Measurements from ENCODE around the gene IMMP2L. TPM values are rescaled to one million over a fixed set of nuclear protein-coding genes. Genes with fewer than 3 reads are reported as not detected.

The IMMP2L gene
- total RNA-seq, 2 experiments from 2014 or later = 14.7 to 15.1 TPM

- ChIA-PET CTCF (no interaction called here), POLR2A (no interaction called here)
Measured at GRCh38 chr7:111408724-111409123, 153.6 kb downstream of the IMMP2L start.

- ChIA-PET POLR2A (no interaction called here), CTCF (no interaction called here)
Measured at GRCh38 chr7:111407258-111407657, 155.0 kb downstream of the IMMP2L start.

GRCh38 chr7:111405621-111406020 lies 156.7 kb downstream of the IMMP2L start:
- POLR2A ChIA-PET = no interaction called here
- CTCF ChIA-PET = no interaction called here

GRCh38 chr7:111401516-111401915 lies 160.8 kb downstream of the IMMP2L start:
- POLR2A ChIA-PET = no interaction called here

GRCh38 chr7:111400088-111400487 lies 162.2 kb downstream of the IMMP2L start:
- CTCF ChIA-PET = no interaction called here
- POLR2A ChIA-PET = no interaction called here

More at GRCh38 chr7:111401516-111401915, 160.8 kb downstream of the IMMP2L start:
- CTCF ChIA-PET = no interaction called here

- ChIA-PET CTCF (no interaction called here), POLR2A (no interaction called here)
Measured at GRCh38 chr7:111394891-111395290, 167.4 kb downstream of the IMMP2L start.

- CTCF ChIA-PET = no interaction called here
- POLR2A ChIA-PET = no interaction called here
Measured at GRCh38 chr7:111393011-111393754, 169.1 kb downstream of the IMMP2L start.

- POLR2A ChIA-PET = no interaction called here
- CTCF ChIA-PET = interaction anchor here (0.7 kb wide), 1 partner anchor 378 kb away, joined by 3 read pairs; no protein-coding TSS in a partner anchor
Measured at GRCh38 chr7:111392294-111392693, 170.0 kb downstream of the IMMP2L start.

- ChIA-PET POLR2A (no interaction called here), CTCF (no interaction called here)
Measured at GRCh38 chr7:111390000-111390399, 172.3 kb downstream of the IMMP2L start.

GRCh38 chr7:111388912-111389311 lies 173.4 kb downstream of the IMMP2L start:
- CTCF ChIA-PET = no interaction called here
- POLR2A ChIA-PET = no interaction called here

GRCh38 chr7:111388016-111388415 lies 174.3 kb downstream of the IMMP2L start:
- POLR2A ChIA-PET = no interaction called here
- CTCF ChIA-PET = no interaction called here

- POLR2A ChIA-PET = interaction anchor here (0.5 kb wide), 1 partner anchor 847 kb away, joined by 3 read pairs; no protein-coding TSS in a partner anchor
- CTCF ChIA-PET = no interaction called here
Measured at GRCh38 chr7:111384065-111384891, 178.0 kb downstream of the IMMP2L start.

GRCh38 chr7:111383133-111383532 lies 179.2 kb downstream of the IMMP2L start:
- CTCF ChIA-PET = no interaction called here
- POLR2A ChIA-PET = no interaction called here

GRCh38 chr7:111381590-111381989 lies 180.7 kb downstream of the IMMP2L start:
- CTCF ChIA-PET = no interaction called here

GRCh38 chr7:111380945-111381344 lies 181.3 kb downstream of the IMMP2L start:
- ChIA-PET CTCF (no interaction called here), POLR2A (no interaction called here)

More at GRCh38 chr7:111381590-111381989, 180.7 kb downstream of the IMMP2L start:
- POLR2A ChIA-PET = no interaction called here

- POLR2A ChIA-PET = no interaction called here
- CTCF ChIA-PET = no interaction called here
Measured at GRCh38 chr7:111374027-111374426, 188.3 kb downstream of the IMMP2L start.

- ChIA-PET POLR2A (no interaction called here), CTCF (no interaction called here)
Measured at GRCh38 chr7:111371437-111371836, 190.9 kb downstream of the IMMP2L start.

- ChIA-PET POLR2A (no interaction called here), CTCF (no interaction called here)
Measured at GRCh38 chr7:111370002-111370401, 192.3 kb downstream of the IMMP2L start.

- POLR2A ChIA-PET = no interaction called here
- CTCF ChIA-PET = no interaction called here
Measured at GRCh38 chr7:111368381-111369065, 193.8 kb downstream of the IMMP2L start.

- CTCF ChIA-PET = no interaction called here
- POLR2A ChIA-PET = no interaction called here
Measured at GRCh38 chr7:111364413-111364812, 197.9 kb downstream of the IMMP2L start.

GRCh38 chr7:111363099-111363498 lies 199.2 kb downstream of the IMMP2L start:
- POLR2A ChIA-PET = no interaction called here
- CTCF ChIA-PET = no interaction called here

Measured in activated CD8-positive, alpha-beta memory T cell treated with anti-CD3 and anti-CD28 coated beads for 36 hours (primary cell).